HG03354 (cell line): ENCODE data around the gene ADGRV1.
"Not testable (repeated sequence)": the region's sequence is repeated elsewhere in the genome, so short reads cannot be mapped to it uniquely, and the experiment has no call there.

Experiments used
- ATAC-seq: cut with Tn5 transposase; IDR thresholded peaks from one replicate; pipeline ENCODE4 v1.9.1; 2021; ENCODE audit warnings: mild to moderate bottlenecking; ENCODE audit not compliant: unreplicated experiment, poor library complexity, severe bottlenecking

The ADGRV1 gene

GRCh38 chr5:91000743-91001142 is 442.1 kb downstream of the ADGRV1 start:
- no peak for ATAC-seq

- ATAC-seq = no peak
Observed at GRCh38 chr5:91006713-91007112, 448.1 kb downstream of the ADGRV1 start.

GRCh38 chr5:91007251-91007650 is 448.7 kb downstream of the ADGRV1 start:
- ATAC-seq = no peak

- no peak for ATAC-seq
Observed at GRCh38 chr5:91007780-91008402, 449.3 kb downstream of the ADGRV1 start.

- ATAC-seq = no peak
Observed at GRCh38 chr5:91010090-91010489, 451.5 kb downstream of the ADGRV1 start.

- ATAC-seq = no peak
Observed at GRCh38 chr5:91011029-91011428, 452.4 kb downstream of the ADGRV1 start.

- ATAC-seq = not testable (repeated sequence)
Observed at GRCh38 chr5:91012867-91013266, 454.3 kb downstream of the ADGRV1 start.

- ATAC-seq = no peak
Observed at GRCh38 chr5:91016322-91016721, 457.7 kb downstream of the ADGRV1 start.

GRCh38 chr5:91016954-91017700 is 458.5 kb downstream of the ADGRV1 start:
- no peak for ATAC-seq

- no peak for ATAC-seq
Observed at GRCh38 chr5:91018200-91018599, 459.6 kb downstream of the ADGRV1 start.

- ATAC-seq = no peak
Observed at GRCh38 chr5:91018712-91019371, 460.2 kb downstream of the ADGRV1 start.

- ATAC-seq = no peak
Observed at GRCh38 chr5:91020065-91020800, 461.6 kb downstream of the ADGRV1 start.

- ATAC-seq = no peak
Observed at GRCh38 chr5:91022518-91022917, 463.9 kb downstream of the ADGRV1 start.

- ATAC-seq = no peak
Observed at GRCh38 chr5:91024206-91024605, 465.6 kb downstream of the ADGRV1 start.

GRCh38 chr5:91024727-91025126 is 466.1 kb downstream of the ADGRV1 start:
- no peak for ATAC-seq

GRCh38 chr5:91025449-91025848 is 466.9 kb downstream of the ADGRV1 start:
- no peak for ATAC-seq

- ATAC-seq = no peak
Observed at GRCh38 chr5:91025956-91026355, 467.4 kb downstream of the ADGRV1 start.

- no peak for ATAC-seq
Observed at GRCh38 chr5:91026466-91026865, 467.9 kb downstream of the ADGRV1 start.

- ATAC-seq = no peak
Observed at GRCh38 chr5:91027405-91028139, 469.0 kb downstream of the ADGRV1 start.

- ATAC-seq = no peak
Observed at GRCh38 chr5:91028499-91028956, 469.9 kb downstream of the ADGRV1 start.
